SK-N-MC (cell line): Measurements from ENCODE around the gene VWA5B2.

ENCODE experiments used
- DNase-seq: peaks from one replicate; pipeline ENCODE4 v3.0.0-alpha.2; 2011; ENCODE audit warnings: low read depth, low spot score
- H3K27ac ChIP-seq: fragments of 200-600 bp; sonication (generic); 2 replicates; pipeline ENCODE4 v1.5.1; 2016; ENCODE audit warnings: mixed run types
- H3K36me3 ChIP-seq: fragments of 200-600 bp; sonication (generic); 2 replicates; pipeline ENCODE4 v1.6.1; 2017; ENCODE audit warnings: antibody characterized with exemption, low read length, mixed read lengths; ENCODE audit not compliant: insufficient read depth
- H3K4me3 ChIP-seq: fragments of 200-600 bp; sonication (generic); 2 replicates; pipeline ENCODE4 v1.5.1; 2016
- H3K9ac ChIP-seq: fragments of 200-600 bp; sonication (generic); 2 replicates; pipeline ENCODE4 v1.8.0; 2017; ENCODE audit warnings: mixed run types, mixed read lengths; ENCODE audit not compliant: insufficient read length
- H3K9me3 ChIP-seq: fragments of 200-600 bp; sonication (generic); 2 replicates; pipeline ENCODE4 v1.6.1; 2017; ENCODE audit warnings: low read depth, mild to moderate bottlenecking, antibody characterized with exemption, low read length, moderate library complexity, mixed read lengths
- EZH2 ChIP-seq: fragments of 200-600 bp; sonication (generic); IDR thresholded peaks from one replicate; pipeline ENCODE4 v1.6.1; 2017; ENCODE audit warnings: antibody characterized with exemption
- FOXP2 ChIP-seq: optimal IDR thresholded peaks from 2 replicates; pipeline ENCODE3; 2011; ENCODE audit warnings: mild to moderate bottlenecking, moderate library complexity; ENCODE audit not compliant: insufficient read depth; ENCODE audit errors: extremely low read length, control extremely low read depth
- POLR2AphosphoS5 ChIP-seq: IDR thresholded peaks from 2 replicates; pipeline ENCODE4 v1.6.1; 2012; ENCODE audit warnings: mild to moderate bottlenecking, low read depth, low read length, borderline replicate concordance

The VWA5B2 gene

DNA sequence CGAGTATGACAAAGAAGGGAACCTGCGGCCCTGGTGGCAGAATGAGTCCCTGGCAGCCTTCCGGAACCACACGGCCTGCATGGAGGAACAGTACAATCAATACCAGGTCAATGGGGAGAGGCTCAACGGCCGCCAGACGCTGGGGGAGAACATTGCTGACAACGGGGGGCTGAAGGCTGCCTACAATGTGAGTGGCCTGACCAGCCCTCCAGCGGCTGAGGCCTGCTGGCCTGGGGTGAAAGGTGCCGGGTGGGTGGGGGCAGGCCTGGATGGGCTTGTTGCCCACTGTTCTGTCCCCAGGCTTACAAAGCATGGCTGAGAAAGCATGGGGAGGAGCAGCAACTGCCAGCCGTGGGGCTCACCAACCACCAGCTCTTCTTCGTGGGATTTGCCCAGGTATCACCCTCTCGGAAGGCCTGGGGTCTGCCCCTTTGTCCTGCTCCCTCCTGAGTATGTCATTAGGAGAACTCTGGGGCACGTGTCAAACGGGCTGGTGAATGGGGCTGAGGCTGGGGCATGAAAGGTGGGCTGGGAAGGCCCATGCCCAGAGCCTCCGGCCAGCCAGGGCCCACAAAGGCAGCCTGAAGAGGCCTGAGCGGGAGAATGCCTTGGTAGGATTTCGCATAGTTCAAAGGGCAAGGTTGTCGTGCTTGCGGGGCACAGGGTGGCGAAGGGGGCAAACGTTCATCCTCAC lies 61.8 kb downstream of the VWA5B2 start:
- TF ChIP-seq FOXP2 (no peak), EZH2 (no peak), POLR2AphosphoS5 (no peak)
- Histone ChIP-seq H3K9me3 (no peaks in the 10 kb centered on the region), H3K9ac (no peak overlapping the region), H3K36me3 (no peaks in the 10 kb centered on the region), H3K27ac (no peak overlapping the region), H3K4me3 (no peak overlapping the region)
- no peak for DNase-seq
